CD4-positive, alpha-beta T cell treated with Interleukin-6 at 100 ng/mL for 8 hours (primary cell): ENCODE data around the gene TSPAN31.
A peak's percentile ranks its signal among the peaks of the same experiment; 100 is the strongest.
"Not testable (repeated sequence)": the region's sequence is repeated elsewhere in the genome, so short reads cannot be mapped to it uniquely, and the experiment has no call there.

Experiments
- DNase-seq: peaks from one replicate; pipeline ENCODE4 v3.0.0-alpha.2; 2020; ENCODE audit warnings: mixed read lengths, low spot score

The TSPAN31 gene

GRCh38 chr12:57744777-57745484 is at the start of gene TSPAN31:
TSS of gene TSPAN31 (plus strand) at chr12:57745039. CDS start at chr12:57745155, 116 bp downstream.
- peak; percentile 95 for DNase-seq

GRCh38 chr12:57695770-57696432 is 48.9 kb upstream of the TSPAN31 start:
- no peak for DNase-seq

- DNase-seq, result no peak
Observed at GRCh38 chr12:57697076-57697475, 47.8 kb upstream of the TSPAN31 start.

- no peak for DNase-seq
Observed at GRCh38 chr12:57698414-57698813, 46.4 kb upstream of the TSPAN31 start.

GRCh38 chr12:57700317-57700716 is 44.5 kb upstream of the TSPAN31 start:
- no peak for DNase-seq

GRCh38 chr12:57707250-57707649 is 37.6 kb upstream of the TSPAN31 start:
- DNase-seq, result no peak

GRCh38 chr12:57708296-57708695 is 36.5 kb upstream of the TSPAN31 start:
- DNase-seq, result no peak

- no peak for DNase-seq
Observed at GRCh38 chr12:57712701-57713100, 32.1 kb upstream of the TSPAN31 start.

- no peak for DNase-seq
Observed at GRCh38 chr12:57713209-57713608, 31.6 kb upstream of the TSPAN31 start.

- not testable (repeated sequence) for DNase-seq
Observed at GRCh38 chr12:57715036-57715748, 29.6 kb upstream of the TSPAN31 start.

- no peak for DNase-seq
Observed at GRCh38 chr12:57715786-57716185, 29.1 kb upstream of the TSPAN31 start.

- DNase-seq, result no peak
Observed at GRCh38 chr12:57716305-57716704, 28.5 kb upstream of the TSPAN31 start.

GRCh38 chr12:57717131-57717530 is 27.7 kb upstream of the TSPAN31 start:
- DNase-seq, result no peak

- no peak for DNase-seq
Observed at GRCh38 chr12:57717846-57718640, 26.8 kb upstream of the TSPAN31 start.

- no peak for DNase-seq
Observed at GRCh38 chr12:57718641-57719528, 26.0 kb upstream of the TSPAN31 start.

GRCh38 chr12:57719777-57720605 is 24.8 kb upstream of the TSPAN31 start:
- no peak for DNase-seq

GRCh38 chr12:57720606-57721595 is 23.9 kb upstream of the TSPAN31 start:
- DNase-seq, result no peak

- not testable (repeated sequence) for DNase-seq
Observed at GRCh38 chr12:57721846-57722608, 22.8 kb upstream of the TSPAN31 start.
